ENCODE measurements around the gene ZKSCAN3. TPM values are rescaled to one million over a fixed set of nuclear protein-coding genes. Genes with fewer than 3 reads are reported as not detected.

Gene ZKSCAN3
- total and polyA plus RNA-seq, 2 of the 4 experiments (the other 2 are of a cell fraction), result 3.7 to 4.8 TPM

DNA sequence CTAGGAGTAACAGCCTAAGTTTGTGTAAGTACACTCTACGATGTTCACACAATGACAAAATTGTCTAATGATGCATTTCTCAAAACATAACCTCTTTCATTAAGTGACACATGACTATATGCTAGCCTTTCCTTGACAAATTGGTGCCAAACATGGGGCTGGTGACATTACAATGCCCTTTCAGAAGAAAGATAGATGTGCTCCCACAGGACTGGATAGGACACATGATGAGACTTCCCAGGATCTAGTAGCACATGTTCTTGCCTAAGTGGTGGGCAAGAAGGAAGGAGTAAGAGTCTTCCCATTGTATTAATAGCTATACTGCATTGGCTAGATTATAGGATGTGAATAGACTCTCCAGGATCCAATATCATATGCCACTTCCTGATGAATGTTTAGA lies 21.5 kb downstream of the ZKSCAN3 start:
- dilution Hi-C loops (cut with HindIII; ENCODE audit: low sequenced_read_pairs, unreplicated experiment), result no loop called here
- CTCF ChIA-PET, result interaction anchor here (1.0 to 1.1 kb wide), 2 partner anchors 10 to 15 kb away, joined by 4 to 5 read pairs; no protein-coding TSS in a partner anchor

More for the DNA sequence above, 21.5 kb downstream of the ZKSCAN3 start:
- Histone ChIP-seq H4K8ac (ENCODE audit: low read depth in 2 of 2, low read length in 2 of 2) (no peak overlapping the region), H4K91ac (ENCODE audit: insufficient read depth, low read depth, low read length) (no peak overlapping the region), H3K4me1 (ENCODE audit: control insufficient read depth, insufficient read depth, low read length) (no peaks in the 10 kb centered on the region), H3K56ac (ENCODE audit: extremely low read depth, insufficient read depth, low read length) (no peak overlapping the region), H3K4me2 (ENCODE audit: low read depth, low read length) (no peak overlapping the region), H4K20me1 (ENCODE audit: insufficient read depth, low read length) (no peaks in the 10 kb centered on the region), H2AK9ac (replicated peaks; ENCODE audit: low read depth, low read length, poor library complexity) (no peak overlapping the region), H2AK5ac (ENCODE audit: low read depth, low read length) (no peak overlapping the region), H2BK120ac (ENCODE audit: low read depth, low read length) (no peak overlapping the region), H2BK15ac (ENCODE audit: low read depth, low read length) (no peak overlapping the region), H3K9ac (ENCODE audit: low read depth, low read length) (no peak overlapping the region), H3K27me3 (ENCODE audit: control insufficient read depth, insufficient read depth, low read length) (no peaks in the 10 kb centered on the region), H3K23ac (ENCODE audit: low read depth, low read length) (no peak overlapping the region), H3K79me1 (ENCODE audit: low read depth in 1 of 2, low read length in 2 of 2) (no peaks in the 10 kb centered on the region; a peak in 1 of 4 replicates), H3K9me1 (ENCODE audit: insufficient read depth, low read length) (no peaks in the 10 kb centered on the region), H3K9me3 (ENCODE audit: control insufficient read depth, insufficient read depth, low read length) (no peaks in the 10 kb centered on the region), H2BK5ac (ENCODE audit: low read depth, low read length, poor library complexity, severe bottlenecking) (no peak overlapping the region), H3K18ac (ENCODE audit: low read depth, low read length) (no peak overlapping the region), H3K36me3 (ENCODE audit: control insufficient read depth, insufficient read depth, low read length) (0 out of 2 replicates have a peak, but pooled peaks cover 2% of the 10 kb centered on the region), H3K4ac (ENCODE audit: low read depth, low read length) (no peak overlapping the region), H3K27ac (ENCODE audit: insufficient read depth, low read length) (no peak overlapping the region), H4K5ac (ENCODE audit: low read depth, low read length) (no peak overlapping the region), H3K4me3 (ENCODE audit: insufficient read depth, low read depth, low read length) (no peak overlapping the region), H3K14ac (replicated peaks; ENCODE audit: low read depth, low read length) (no peak overlapping the region), H2BK20ac (ENCODE audit: low read depth, low read length) (no peak overlapping the region), H2AFZ (replicated peaks; ENCODE audit: low read length, poor library complexity) (no peak overlapping the region)
- TF ChIP-seq MAZ (IDR thresholded peaks at IDR 0.05; ENCODE audit: borderline replicate concordance, low read depth, low read length), result no peak
- TF ChIP-seq RCOR1 (IDR thresholded peaks at IDR 0.05; ENCODE audit: insufficient replicate concordance, low read length), result no peak
- TF ChIP-seq, protein P1, sequence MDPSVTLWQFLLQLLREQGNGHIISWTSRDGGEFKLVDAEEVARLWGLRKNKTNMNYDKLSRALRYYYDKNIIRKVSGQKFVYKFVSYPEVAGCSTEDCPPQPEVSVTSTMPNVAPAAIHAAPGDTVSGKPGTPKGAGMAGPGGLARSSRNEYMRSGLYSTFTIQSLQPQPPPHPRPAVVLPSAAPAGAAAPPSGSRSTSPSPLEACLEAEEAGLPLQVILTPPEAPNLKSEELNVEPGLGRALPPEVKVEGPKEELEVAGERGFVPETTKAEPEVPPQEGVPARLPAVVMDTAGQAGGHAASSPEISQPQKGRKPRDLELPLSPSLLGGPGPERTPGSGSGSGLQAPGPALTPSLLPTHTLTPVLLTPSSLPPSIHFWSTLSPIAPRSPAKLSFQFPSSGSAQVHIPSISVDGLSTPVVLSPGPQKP (IDR thresholded peaks at IDR 0.05; ENCODE audit: borderline replicate concordance, low read depth, low read length), result no peak
- TF ChIP-seq POLR2A (IDR thresholded peaks at IDR 0.05; ENCODE audit: low read depth, low read length), result no peak
- no peak for TF ChIP-seq RAD21 (IDR thresholded peaks at IDR 0.05; ENCODE audit: low read length)
- TF ChIP-seq MXI1 (IDR thresholded peaks at IDR 0.05; ENCODE audit: borderline replicate concordance, low read depth, low read length), result no peak
- TF ChIP-seq NFE2L2 (IDR thresholded peaks at IDR 0.05; ENCODE audit: low read depth, low read length), result no peak
- no peak for TF ChIP-seq BHLHE40 (IDR thresholded peaks at IDR 0.05; ENCODE audit: low read depth, low read length)
- TF ChIP-seq FOS (IDR thresholded peaks at IDR 0.05; ENCODE audit: low read depth, low read length), result no peak
- TF ChIP-seq, protein P2, sequence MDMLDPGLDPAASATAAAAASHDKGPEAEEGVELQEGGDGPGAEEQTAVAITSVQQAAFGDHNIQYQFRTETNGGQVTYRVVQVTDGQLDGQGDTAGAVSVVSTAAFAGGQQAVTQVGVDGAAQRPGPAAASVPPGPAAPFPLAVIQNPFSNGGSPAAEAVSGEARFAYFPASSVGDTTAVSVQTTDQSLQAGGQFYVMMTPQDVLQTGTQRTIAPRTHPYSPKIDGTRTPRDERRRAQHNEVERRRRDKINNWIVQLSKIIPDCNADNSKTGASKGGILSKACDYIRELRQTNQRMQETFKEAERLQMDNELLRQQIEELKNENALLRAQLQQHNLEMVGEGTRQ (IDR thresholded peaks at IDR 0.05; ENCODE audit: low read depth, low read length), result no peak
- TF ChIP-seq CTCF (conservative IDR thresholded peaks at IDR 0.05; ENCODE audit: low read depth, low read length), result no peak
- no peak for TF ChIP-seq RFX5 (IDR thresholded peaks at IDR 0.05; ENCODE audit: low read depth, low read length)
- BruUV-seq (replicated peaks), result no TSS peak
- in situ Hi-C loops (cut with MboI; ENCODE audit: low sequenced_read_pairs), result no loop called here
- no peak for DNase-seq
- WGBS, 2 experiments (ENCODE audit: extremely low coverage in 2 of 2, insufficient read length in 1 of 2), result no CpG with 5 or more reads among the region's 1 CpG
- POLR2A ChIA-PET (ENCODE audit: unreplicated experiment), result no interaction called here
- intact Hi-C loops (cut with micrococcal nuclease), result no loop called here
- no peak for ATAC-seq (ENCODE audit: low read depth)
